A549 (cell line): ENCODE measurements around the gene YES1. TPM values are rescaled to one million over a fixed set of nuclear protein-coding genes. Genes with fewer than 3 reads are reported as not detected.

Source experiments
- ATAC-seq, 2 experiments: fragments of 200-7000 bp in 1 of 2; fragments of >200 bp in 1 of 2; cut with Nextera tagmentation in 1 of 2; cut with Tn5 transposase in 1 of 2; 3 replicates each; pipeline versions ENCODE4 v1.8.0 to v1.9.1; 2018 to 2020; ENCODE audit warnings: mild to moderate bottlenecking in 1 of 2, moderate library complexity in 1 of 2
- CTCF ChIA-PET: fragments of 300-600 bp; sonication (Branson Sonifier 250); formaldehyde crosslinking; extraction: SDS; loops from one replicate; lab custom pipeline; 2021; ENCODE audit warnings: antibody characterized with exemption, inconsistent platforms; lab: Yijun Ruan, JAX
- POLR2A ChIA-PET: fragments of 350-600 bp; formaldehyde crosslinking; extraction: SDS; loops from one replicate; lab custom pipeline; 2021; ENCODE audit warnings: antibody characterized with exemption, inconsistent platforms; lab: Yijun Ruan, JAX
- DNase-seq, 2 experiments: peaks; one replicate each; pipeline versions ENCODE4 v3.0.0 to v3.0.0-alpha.2; 2011 to 2016; ENCODE audit warnings: low read depth in 1 of 2, low spot score in 1 of 2
- FAIRE-seq: peaks from 2 replicates; lab custom pipeline; 2011; peaks lifted over from hg19 to GRCh38; lab: Jason Lieb, UNC
- H3K27ac ChIP-seq, 2 experiments: fragments of >200 bp; sonication (Bioruptor Twin); formaldehyde crosslinking; 3 replicates each; pipeline ENCODE4 v1.5.1; 2016 to 2017
- H3K4me1 ChIP-seq: fragments of >200 bp; sonication (Bioruptor Twin); formaldehyde crosslinking; 3 replicates; pipeline ENCODE4 v1.6.1; 2016
- H3K4me2 ChIP-seq: fragments of >200 bp; sonication (Bioruptor Twin); formaldehyde crosslinking; 3 replicates; pipeline ENCODE4 v1.6.1; 2016
- H3K4me3 ChIP-seq: fragments of >200 bp; sonication (Bioruptor Twin); formaldehyde crosslinking; 3 replicates; pipeline ENCODE4 v1.5.1; 2016
- H3K9me3 ChIP-seq: fragments of >200 bp; sonication (Bioruptor Twin); formaldehyde crosslinking; 3 replicates; pipeline ENCODE4 v1.6.1; 2016
- BHLHE40 ChIP-seq: IDR thresholded peaks from 2 replicates; pipeline ENCODE4 v1.6.1; 2012; ENCODE audit warnings: low read depth, low read length, inconsistent platforms
- CBX2 ChIP-seq: fragments of 200-600 bp; sonication (generic); IDR thresholded peaks from 2 replicates; pipeline ENCODE4 v1.6.1; 2016; ENCODE audit warnings: low read depth, mild to moderate bottlenecking, borderline replicate concordance
- CEBPB ChIP-seq, 2 experiments: fragments of >200 bp in 1 of 2; sonication (Bioruptor Twin) in 1 of 2; formaldehyde crosslinking in 1 of 2; IDR thresholded peaks; 2 replicates each; pipeline ENCODE4 v1.6.1; 2012 to 2016
- CHD2 ChIP-seq: fragments of 150-350 bp; IDR thresholded peaks from 2 replicates; pipeline ENCODE4 v1.6.1; 2014; ENCODE audit warnings: low read length; ENCODE audit not compliant: partially characterized antibody
- CHD4 ChIP-seq: fragments of 200-600 bp; sonication (generic); IDR thresholded peaks from 2 replicates; pipeline ENCODE4 v1.6.1; 2016; ENCODE audit warnings: antibody characterized with exemption, mild to moderate bottlenecking, borderline replicate concordance
- ELK1 ChIP-seq: fragments of 150-350 bp; IDR thresholded peaks from 2 replicates; pipeline ENCODE4 v1.6.1; 2014; ENCODE audit warnings: low read depth, mild to moderate bottlenecking, low read length
- GATA3 ChIP-seq: IDR thresholded peaks from 2 replicates; pipeline ENCODE4 v1.6.1; 2012; ENCODE audit warnings: borderline replicate concordance
- HMGXB4 ChIP-seq: fragments of 250-450 bp; sonication (Bioruptor Pico); IDR thresholded peaks from 2 replicates; pipeline ENCODE4 v1.5.0; 2021; ENCODE audit warnings: mild to moderate bottlenecking, moderate library complexity, borderline replicate concordance
- JUNB ChIP-seq: fragments of >200 bp; sonication (Bioruptor Twin); formaldehyde crosslinking; IDR thresholded peaks from 2 replicates; pipeline ENCODE4 v1.6.1; 2016
- KDM5A ChIP-seq: fragments of 200-600 bp; sonication (generic); IDR thresholded peaks from 2 replicates; pipeline ENCODE4 v1.6.1; 2016; ENCODE audit warnings: antibody characterized with exemption, mild to moderate bottlenecking
- MYC ChIP-seq: IDR thresholded peaks from 2 replicates; pipeline ENCODE4 v1.6.1; 2012; ENCODE audit warnings: mild to moderate bottlenecking, inconsistent platforms, low read length, improper control_type of control experiment, borderline replicate concordance
- NR3C1 ChIP-seq: fragments of >200 bp; sonication (Bioruptor Twin); formaldehyde crosslinking; IDR thresholded peaks from 3 replicates; pipeline ENCODE4 v1.6.1; 2017
- RARB ChIP-seq: fragments of 250-450 bp; sonication (Bioruptor Pico); IDR thresholded peaks from 2 replicates; pipeline ENCODE4 v1.8.0; 2021; ENCODE audit warnings: mild to moderate bottlenecking, moderate library complexity
- RCOR1 ChIP-seq: fragments of 150-350 bp; IDR thresholded peaks from 2 replicates; pipeline ENCODE4 v1.6.1; 2014; ENCODE audit warnings: antibody characterized with exemption, low read length, low read depth
- RFX5 ChIP-seq: fragments of 450-650 bp; IDR thresholded peaks from 2 replicates; pipeline ENCODE4 v1.7.1; 2014; ENCODE audit warnings: antibody characterized with exemption, mild to moderate bottlenecking, moderate library complexity
- RNF2 ChIP-seq: fragments of 200-600 bp; sonication (generic); IDR thresholded peaks from 2 replicates; pipeline ENCODE4 v1.6.1; 2016; ENCODE audit warnings: low read depth, mild to moderate bottlenecking, antibody characterized with exemption, moderate library complexity, borderline replicate concordance
- SREBF2 ChIP-seq: fragments of 450-650 bp; IDR thresholded peaks from 2 replicates; pipeline ENCODE4 v1.6.1; 2014; ENCODE audit warnings: mild to moderate bottlenecking, moderate library complexity
- ZC3H11A ChIP-seq: fragments of 450-650 bp; IDR thresholded peaks from 2 replicates; pipeline ENCODE4 v1.6.1; 2014; ENCODE audit warnings: antibody characterized with exemption, mild to moderate bottlenecking
- WGBS: methylation state at CpG from one replicate; pipeline ENCODE4 v1.1.6; 2017; ENCODE audit errors: missing lambda C conversion rate; 5-methylcytosine and 5-hydroxymethylcytosine counted together
- polyA plus RNA-seq, 4 experiments: library from polyadenylated mRNA; depleted of rRNA in 3 of 4; stranded (reverse); fragments of >200 nt; fragmentation: RNase III in 1 of 4; extraction: RNeasy Plus Mini Kit Qiagen cat#74134 plus additional on column Dnase treatment in 1 of 4; gene quantifications; 2 replicates in 3 of 4; 3 replicates in 1 of 4; pipeline ENCODE4 v1.2.3, GENCODE V29; 2011 to 2017
- TF ChIP-seq, protein P1 (sequence below): fragments of 250-450 bp; sonication (Bioruptor Pico); IDR thresholded peaks from 2 replicates; pipeline ENCODE4 v1.5.0; 2020; ENCODE audit warnings: low read depth, mild to moderate bottlenecking, moderate library complexity
- TF ChIP-seq, protein P2 (sequence below): IDR thresholded peaks from 2 replicates; pipeline ENCODE4 v1.6.1; 2012
- TF ChIP-seq, protein P3 (sequence below): fragments of 200-600 bp; sonication (generic); IDR thresholded peaks from 2 replicates; pipeline ENCODE4 v1.6.1; 2016; ENCODE audit warnings: antibody characterized with exemption, mild to moderate bottlenecking, moderate library complexity
- TF ChIP-seq, protein P4 (sequence below): IDR thresholded peaks from 2 replicates; pipeline ENCODE4 v1.6.1; 2012; ENCODE audit warnings: low read depth, borderline replicate concordance

YES1 gene
- polyA plus RNA-seq, 2 of the 4 experiments (the other 2 are of a cell fraction): 22.6 to 32.1 TPM

GRCh38 chr18:774811-775210 lies 37.2 kb downstream of the YES1 start:
- CTCF ChIA-PET: no interaction called here
- TF ChIP-seq CHD4: no peak
- TF ChIP-seq RCOR1: no peak
- TF ChIP-seq BHLHE40: no peak
- no peak for TF ChIP-seq RFX5
- TF ChIP-seq ZC3H11A: no peak
- no peak for TF ChIP-seq CHD2
- TF ChIP-seq KDM5A: no peak
- no peak for TF ChIP-seq RARB (CRISPR knock-in tag)
- TF ChIP-seq, protein P1, sequence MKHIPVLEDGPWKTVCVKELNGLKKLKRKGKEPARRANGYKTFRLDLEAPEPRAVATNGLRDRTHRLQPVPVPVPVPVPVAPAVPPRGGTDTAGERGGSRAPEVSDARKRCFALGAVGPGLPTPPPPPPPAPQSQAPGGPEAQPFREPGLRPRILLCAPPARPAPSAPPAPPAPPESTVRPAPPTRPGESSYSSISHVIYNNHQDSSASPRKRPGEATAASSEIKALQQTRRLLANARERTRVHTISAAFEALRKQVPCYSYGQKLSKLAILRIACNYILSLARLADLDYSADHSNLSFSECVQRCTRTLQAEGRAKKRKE (CRISPR knock-in tag): no peak
- TF ChIP-seq, protein P2, sequence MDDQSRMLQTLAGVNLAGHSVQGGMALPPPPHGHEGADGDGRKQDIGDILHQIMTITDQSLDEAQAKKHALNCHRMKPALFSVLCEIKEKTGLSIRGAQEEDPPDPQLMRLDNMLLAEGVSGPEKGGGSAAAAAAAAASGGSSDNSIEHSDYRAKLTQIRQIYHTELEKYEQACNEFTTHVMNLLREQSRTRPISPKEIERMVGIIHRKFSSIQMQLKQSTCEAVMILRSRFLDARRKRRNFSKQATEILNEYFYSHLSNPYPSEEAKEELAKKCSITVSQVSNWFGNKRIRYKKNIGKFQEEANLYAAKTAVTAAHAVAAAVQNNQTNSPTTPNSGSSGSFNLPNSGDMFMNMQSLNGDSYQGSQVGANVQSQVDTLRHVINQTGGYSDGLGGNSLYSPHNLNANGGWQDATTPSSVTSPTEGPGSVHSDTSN: no peak
- no peak for TF ChIP-seq GATA3
- no peak for TF ChIP-seq CBX2
- TF ChIP-seq ELK1: no peak
- no peak for TF ChIP-seq HMGXB4 (CRISPR knock-in tag)
- no peak for TF ChIP-seq MYC
- POLR2A ChIA-PET: no interaction called here
- H3K4me2 ChIP-seq: no peak overlapping the region
- H3K9me3 ChIP-seq: no peaks in the 10 kb centered on the region
- 87% methylated on average over 1 of the region's 1 CpG for WGBS
- FAIRE-seq (no peak), ATAC-seq (no peak), DNase-seq (no peak)
- H3K27ac ChIP-seq: no peak overlapping the region
- peaks cover 8% of the 10 kb centered on the region; the same call in 2 of the 3 replicates for H3K4me1 ChIP-seq
- H3K4me3 ChIP-seq: no peak overlapping the region

DNA sequence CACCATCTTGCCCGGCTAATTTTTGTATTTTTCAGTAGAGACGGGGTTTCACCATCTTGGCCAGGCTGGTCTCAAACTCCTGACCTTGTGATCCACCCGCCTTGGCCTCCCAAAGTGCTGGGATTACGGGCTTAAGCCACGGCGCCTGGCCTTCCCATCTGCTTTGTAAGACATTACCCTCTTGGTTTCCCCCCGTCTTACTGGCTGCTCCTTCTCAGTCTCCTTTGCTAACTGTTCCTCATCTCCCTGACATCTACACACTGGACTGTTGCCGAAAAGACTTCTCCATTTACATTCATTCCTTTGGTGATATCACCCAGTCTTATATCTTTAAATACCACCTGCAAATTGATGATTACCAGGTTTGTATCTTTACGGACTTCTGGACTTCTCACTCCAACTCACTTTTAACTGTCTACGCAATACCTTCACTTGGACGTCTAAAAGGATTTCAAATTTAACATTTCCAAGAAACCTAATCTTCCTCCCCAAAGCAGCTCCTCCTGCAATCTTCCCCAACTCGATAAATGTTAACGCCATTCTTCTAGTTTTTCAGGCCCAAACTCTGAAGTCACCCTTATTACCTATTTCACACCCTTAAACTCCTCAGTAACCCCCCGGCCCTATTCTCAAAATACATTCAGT lies 37.9 kb downstream of the YES1 start:
- ATAC-seq: no peak
- POLR2A ChIA-PET: no interaction called here

More for the DNA sequence above, 37.9 kb downstream of the YES1 start:
- Histone ChIP-seq H3K4me1 (peaks cover 8% of the 10 kb centered on the region; the same call in 2 of the 3 replicates), H3K9me3 (no peaks in the 10 kb centered on the region), H3K27ac (no peak overlapping the region), H3K4me2 (no peak overlapping the region), H3K4me3 (no peak overlapping the region)
- WGBS: 92% methylated on average over 14 of the region's 14 CpGs
- CTCF ChIA-PET: no interaction called here
- FAIRE-seq: no peak
- no peak for DNase-seq
- TF ChIP-seq CEBPB (IDR thresholded peaks at IDR 0.05) (no peak), RNF2 (no peak), JUNB (no peak), SREBF2 (no peak), NR3C1 (no peak)
- TF ChIP-seq, protein P3, sequence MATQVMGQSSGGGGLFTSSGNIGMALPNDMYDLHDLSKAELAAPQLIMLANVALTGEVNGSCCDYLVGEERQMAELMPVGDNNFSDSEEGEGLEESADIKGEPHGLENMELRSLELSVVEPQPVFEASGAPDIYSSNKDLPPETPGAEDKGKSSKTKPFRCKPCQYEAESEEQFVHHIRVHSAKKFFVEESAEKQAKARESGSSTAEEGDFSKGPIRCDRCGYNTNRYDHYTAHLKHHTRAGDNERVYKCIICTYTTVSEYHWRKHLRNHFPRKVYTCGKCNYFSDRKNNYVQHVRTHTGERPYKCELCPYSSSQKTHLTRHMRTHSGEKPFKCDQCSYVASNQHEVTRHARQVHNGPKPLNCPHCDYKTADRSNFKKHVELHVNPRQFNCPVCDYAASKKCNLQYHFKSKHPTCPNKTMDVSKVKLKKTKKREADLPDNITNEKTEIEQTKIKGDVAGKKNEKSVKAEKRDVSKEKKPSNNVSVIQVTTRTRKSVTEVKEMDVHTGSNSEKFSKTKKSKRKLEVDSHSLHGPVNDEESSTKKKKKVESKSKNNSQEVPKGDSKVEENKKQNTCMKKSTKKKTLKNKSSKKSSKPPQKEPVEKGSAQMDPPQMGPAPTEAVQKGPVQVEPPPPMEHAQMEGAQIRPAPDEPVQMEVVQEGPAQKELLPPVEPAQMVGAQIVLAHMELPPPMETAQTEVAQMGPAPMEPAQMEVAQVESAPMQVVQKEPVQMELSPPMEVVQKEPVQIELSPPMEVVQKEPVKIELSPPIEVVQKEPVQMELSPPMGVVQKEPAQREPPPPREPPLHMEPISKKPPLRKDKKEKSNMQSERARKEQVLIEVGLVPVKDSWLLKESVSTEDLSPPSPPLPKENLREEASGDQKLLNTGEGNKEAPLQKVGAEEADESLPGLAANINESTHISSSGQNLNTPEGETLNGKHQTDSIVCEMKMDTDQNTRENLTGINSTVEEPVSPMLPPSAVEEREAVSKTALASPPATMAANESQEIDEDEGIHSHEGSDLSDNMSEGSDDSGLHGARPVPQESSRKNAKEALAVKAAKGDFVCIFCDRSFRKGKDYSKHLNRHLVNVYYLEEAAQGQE: no peak
- TF ChIP-seq, protein P4, sequence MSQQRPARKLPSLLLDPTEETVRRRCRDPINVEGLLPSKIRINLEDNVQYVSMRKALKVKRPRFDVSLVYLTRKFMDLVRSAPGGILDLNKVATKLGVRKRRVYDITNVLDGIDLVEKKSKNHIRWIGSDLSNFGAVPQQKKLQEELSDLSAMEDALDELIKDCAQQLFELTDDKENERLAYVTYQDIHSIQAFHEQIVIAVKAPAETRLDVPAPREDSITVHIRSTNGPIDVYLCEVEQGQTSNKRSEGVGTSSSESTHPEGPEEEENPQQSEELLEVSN: no peak
